WI38 (cell line): ENCODE measurements around the gene ERBB4.

ENCODE experiments used
- H3K4me3 ChIP-seq: 2 replicates; pipeline ENCODE4 v1.5.1; 2011; ENCODE audit warnings: low read depth, mild to moderate bottlenecking, control low read depth, low read length
- CTCF ChIP-seq: IDR thresholded peaks from 2 replicates; pipeline ENCODE4 v1.5.1; 2012; ENCODE audit warnings: low read depth, mild to moderate bottlenecking, control low read depth, low read length

The ERBB4 gene

DNA sequence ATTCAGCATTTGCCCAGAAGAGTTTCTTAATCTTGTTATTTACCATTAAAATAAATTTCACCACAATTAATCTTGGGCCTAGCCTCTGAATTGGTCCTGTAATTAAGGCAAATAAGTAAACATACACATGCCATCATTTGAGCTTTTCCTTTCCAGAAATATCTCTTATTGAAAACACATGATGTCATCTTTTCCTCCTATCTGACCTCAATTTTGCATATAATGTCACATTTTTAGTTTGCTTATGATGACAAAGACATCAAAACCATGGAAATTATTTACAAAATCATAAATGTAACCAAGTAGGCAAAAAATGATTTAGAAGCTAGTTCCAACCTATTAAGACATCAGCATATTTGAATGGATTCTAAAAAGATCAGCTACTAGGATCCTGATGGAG is 915.5 kb downstream of the ERBB4 start:
- TF ChIP-seq CTCF: no peak
- H3K4me3 ChIP-seq: no peak overlapping the region

DNA sequence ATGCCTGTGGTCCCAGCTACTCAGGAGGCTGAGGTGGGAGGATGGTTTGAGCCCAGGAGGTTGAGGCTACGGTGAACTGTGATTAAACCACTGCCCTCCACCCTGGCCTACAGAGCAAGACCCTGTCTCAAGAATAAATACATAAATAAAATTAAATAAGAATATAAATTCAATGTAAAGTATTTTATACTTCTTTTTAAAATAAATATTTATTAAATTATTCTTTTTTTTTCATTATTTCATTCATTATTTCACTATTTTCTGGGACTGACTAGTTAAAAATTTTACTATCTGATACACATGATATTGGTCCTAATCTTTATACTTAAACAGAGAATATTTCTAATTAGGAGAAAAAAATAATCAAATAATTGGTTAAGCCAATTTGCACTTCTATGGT is 917.6 kb downstream of the ERBB4 start:
- no peak overlapping the region for H3K4me3 ChIP-seq
- TF ChIP-seq CTCF: no peak

DNA sequence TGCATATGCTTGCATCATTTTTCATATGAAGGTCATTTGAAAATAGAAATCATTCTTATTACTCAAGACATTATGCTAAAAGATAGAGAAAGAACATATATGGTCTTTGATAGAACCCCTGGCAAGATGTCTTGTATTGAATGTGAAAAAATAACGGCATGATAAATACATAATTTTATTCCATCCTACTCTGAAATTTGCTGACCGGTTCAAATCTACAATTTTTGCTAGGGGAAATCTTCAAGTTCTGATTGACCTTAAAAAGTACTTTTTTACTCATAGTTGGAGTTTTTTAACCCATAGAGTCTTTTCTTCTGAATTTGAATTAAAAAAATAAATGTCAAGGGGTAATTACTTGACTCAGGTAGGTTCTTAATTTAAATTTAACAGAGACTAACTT is 920.8 kb downstream of the ERBB4 start:
- no peak overlapping the region for H3K4me3 ChIP-seq
- TF ChIP-seq CTCF: no peak

- TF ChIP-seq CTCF: no peak
- H3K4me3 ChIP-seq: peak overlapping the region; percentile 37
Observed at GRCh38 chr2:211611621-211612020, 927.0 kb downstream of the ERBB4 start.

GRCh38 chr2:211611061-211611518 is 927.5 kb downstream of the ERBB4 start:
- H3K4me3 ChIP-seq: peak overlapping the region; percentile 37
- no peak for TF ChIP-seq CTCF

DNA sequence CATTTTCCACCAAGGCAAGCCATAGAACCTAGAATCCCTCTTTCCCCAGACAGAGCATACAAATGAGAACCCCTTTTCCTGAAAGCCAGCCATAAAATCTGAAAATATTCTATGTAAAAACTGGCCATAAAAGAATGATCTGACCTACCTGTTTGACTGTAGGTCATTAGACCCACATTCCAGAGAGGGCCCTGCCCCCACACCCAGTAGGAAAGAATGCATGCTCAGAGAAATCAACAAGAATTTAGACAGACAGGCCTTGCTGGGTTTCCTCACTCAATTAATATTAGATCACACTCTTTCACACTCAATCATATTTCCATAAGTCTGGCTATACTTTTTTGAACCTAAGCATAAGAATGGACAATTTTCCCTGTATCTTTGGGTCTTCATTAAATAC is 929.5 kb downstream of the ERBB4 start:
- no peak overlapping the region for H3K4me3 ChIP-seq
- no peak for TF ChIP-seq CTCF

GRCh38 chr2:211599146-211599545 is 939.5 kb downstream of the ERBB4 start:
- H3K4me3 ChIP-seq: no peak overlapping the region
- TF ChIP-seq CTCF: no peak
